GM19397 (cell line): ENCODE results near the gene AXIN1.

Experiments
- ATAC-seq: cut with Tn5 transposase; IDR thresholded peaks from one replicate; pipeline ENCODE4 v1.9.1; 2021; ENCODE audit warnings: mild to moderate bottlenecking, moderate library complexity; ENCODE audit not compliant: unreplicated experiment

The AXIN1 gene

DNA sequence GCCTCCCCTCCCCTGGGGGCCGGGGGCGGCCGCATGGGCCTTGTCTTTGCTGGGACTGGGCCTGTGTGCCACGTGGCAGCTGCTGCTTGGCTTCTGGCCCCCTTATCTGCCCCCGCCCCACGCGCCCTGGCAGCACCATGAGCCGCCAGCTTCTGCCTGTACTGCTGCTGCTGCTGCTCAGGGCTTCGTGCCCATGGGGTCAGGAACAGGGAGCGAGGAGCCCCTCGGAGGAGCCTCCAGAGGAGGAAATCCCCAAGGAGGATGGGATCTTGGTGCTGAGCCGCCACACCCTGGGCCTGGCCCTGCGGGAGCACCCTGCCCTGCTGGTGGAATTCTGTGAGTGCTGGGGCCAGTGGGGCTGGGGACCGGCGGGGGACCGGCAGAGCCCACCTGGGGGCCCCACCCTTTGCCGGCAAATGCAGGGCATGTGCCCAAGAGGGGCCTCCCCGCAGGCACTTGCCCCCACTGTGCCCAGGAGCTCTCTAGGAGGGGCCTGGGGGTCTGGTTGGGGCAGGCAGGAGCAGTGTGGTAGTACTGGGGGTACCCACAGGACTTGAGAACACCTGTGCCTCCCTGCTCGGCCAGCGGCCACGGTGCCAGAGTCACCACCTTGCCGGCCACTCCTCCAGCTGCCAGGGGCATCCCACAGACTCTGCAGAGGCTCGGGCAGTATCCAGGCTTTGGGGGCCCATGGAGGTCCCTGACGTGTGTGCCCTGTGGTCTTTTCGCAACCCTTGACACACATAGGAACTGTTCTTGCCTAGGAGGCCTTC lies 69.3 kb downstream of the AXIN1 start, which contains the start of gene PDIA2:
PDIA2 (plus strand) TSS at position 132 of the 773 bp plus-strand sequence; CDS start at position 138, 6 bp downstream.
- ATAC-seq, result no peak

DNA sequence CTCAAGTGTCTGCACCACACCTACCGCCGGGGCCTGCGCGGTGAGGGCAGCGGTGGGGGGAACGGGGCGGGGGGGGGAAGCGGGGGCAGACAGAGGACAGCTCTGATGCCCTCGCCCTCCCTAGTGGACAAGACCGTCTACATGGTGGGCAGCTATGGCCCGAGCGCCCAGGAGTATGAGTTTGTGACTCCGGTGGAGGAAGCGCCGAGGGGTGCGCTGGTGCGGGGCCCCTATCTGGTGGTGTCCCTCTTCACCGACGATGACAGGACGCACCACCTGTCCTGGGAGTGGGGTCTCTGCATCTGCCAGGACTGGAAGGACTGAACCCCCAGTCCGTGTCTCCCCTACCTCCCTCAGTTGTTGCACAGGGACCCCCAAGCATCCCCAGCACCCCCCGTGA lies 70.0 kb downstream of the AXIN1 start:
- no peak for ATAC-seq

DNA sequence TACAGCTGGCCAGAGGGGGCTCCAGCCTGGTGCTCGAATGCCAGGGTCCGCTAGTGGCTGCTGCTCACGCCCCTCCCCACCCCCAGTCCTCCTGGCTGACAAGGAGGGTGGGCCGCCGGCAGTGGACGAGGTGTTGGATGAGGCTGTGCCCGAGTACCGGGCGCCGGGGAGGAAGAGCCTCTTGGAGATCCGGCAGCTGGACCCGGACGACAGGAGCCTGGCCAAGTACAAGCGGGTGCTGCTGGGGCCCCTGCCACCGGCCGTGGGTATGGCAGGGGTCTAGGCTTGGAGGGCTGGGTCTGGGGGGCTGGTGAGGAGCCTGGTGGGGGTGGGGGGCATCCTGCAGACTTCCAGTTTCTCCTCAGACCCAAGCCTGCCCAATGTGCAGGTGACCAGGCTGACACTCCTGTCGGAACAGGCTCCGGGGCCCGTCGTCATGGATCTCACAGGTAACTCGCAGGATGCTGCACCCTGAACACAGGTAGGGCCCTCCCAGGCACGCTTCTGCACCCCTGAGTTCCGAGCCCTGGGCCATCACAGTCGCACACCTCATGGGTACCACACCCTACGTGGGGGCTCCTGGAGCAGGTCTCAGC lies 70.8 kb downstream of the AXIN1 start:
- no peak for ATAC-seq

DNA sequence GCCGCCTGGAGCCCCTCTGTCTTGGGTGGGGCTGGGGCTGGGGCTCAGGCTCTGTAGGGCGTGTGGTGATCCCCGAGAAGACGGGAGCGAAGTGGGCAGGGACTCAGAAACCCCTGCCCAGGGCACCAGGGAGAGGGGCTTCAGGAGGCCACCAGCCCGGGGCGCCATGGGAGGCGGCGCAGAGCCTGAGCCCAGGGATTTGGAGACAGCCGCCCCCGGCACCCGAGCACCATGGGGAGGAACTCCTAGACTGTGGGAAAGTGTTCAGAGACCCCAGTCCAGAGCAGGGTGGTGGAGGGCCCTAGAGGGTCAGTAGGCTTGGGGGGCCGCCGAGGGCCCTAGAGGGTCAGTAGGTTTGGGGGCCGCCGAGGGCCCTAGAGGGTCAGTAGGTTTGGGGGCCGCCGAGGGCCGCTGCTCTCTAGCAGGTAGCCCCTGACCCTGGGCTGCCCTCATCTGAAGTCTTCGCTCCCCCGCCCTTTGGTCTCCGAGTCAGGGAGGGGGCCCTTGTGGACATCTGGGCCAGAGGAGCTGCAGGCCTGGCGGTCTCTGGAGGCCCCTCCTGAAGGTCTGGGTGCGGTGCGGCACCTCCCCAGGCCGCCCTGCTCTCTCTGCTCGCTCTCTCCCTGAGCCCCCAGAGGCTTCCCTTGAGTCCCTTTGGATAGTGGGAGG lies 71.4 kb downstream of the AXIN1 start:
- ATAC-seq, result no peak

DNA sequence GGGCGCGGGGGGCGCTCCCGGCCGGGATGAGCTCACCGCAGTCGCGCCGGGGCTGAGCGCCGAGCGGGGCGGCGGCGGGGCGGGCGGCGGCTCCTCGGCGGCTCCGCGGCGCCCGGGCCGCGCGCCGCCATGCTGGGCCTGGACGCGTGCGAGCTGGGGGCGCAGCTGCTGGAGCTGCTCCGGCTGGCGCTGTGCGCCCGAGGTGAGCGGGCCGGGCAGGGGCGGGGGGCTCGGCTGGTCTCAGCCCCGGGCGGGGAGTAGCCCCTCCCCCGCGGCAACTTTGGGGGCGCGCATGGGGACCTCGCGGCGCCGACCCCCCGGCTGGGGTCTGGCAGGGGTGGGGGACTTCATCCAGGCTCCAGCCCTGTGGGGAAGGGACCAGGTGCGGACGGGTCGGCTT lies 72.0 kb downstream of the AXIN1 start, which contains the start of gene ARHGDIG:
ARHGDIG (plus strand) TSS at position 40 of the 400 bp plus-strand sequence; CDS start at position 130, 90 bp downstream.
- no peak for ATAC-seq

- ATAC-seq, result no peak
Observed at GRCh38 chr16:280005-280460, 72.5 kb downstream of the AXIN1 start.

GRCh38 chr16:279531-279930 lies 73.0 kb downstream of the AXIN1 start:
- no peak for ATAC-seq

DNA sequence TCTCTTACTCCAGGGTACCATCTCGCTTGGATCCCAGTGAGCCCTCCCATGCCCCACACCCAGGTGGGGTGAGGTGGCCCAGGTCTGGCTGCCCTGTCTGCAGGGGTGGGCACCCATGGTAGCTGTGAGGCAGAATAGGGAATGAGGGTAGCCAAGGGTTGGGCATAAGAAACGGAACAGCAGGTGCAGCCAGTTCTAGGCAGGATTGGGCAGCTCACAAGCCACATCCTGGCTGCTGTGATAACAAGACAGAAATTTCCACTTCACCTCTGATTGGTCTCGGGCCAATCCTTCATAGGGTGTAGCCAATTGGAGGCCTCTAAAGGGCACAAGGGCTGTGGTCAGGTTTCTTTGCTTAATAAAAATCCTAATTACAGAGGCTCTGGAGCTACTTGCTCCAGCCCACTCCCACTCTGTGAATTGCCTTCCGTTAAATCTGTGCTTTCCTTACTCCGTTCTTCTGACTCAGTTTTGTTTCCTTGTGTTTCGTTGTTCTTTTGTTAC lies 73.6 kb downstream of the AXIN1 start:
- ATAC-seq, result no peak

GRCh38 chr16:276426-277077 lies 76.0 kb downstream of the AXIN1 start:
- no peak for ATAC-seq

GRCh38 chr16:275786-276232 lies 76.7 kb downstream of the AXIN1 start, which contains the start of gene RGS11:
Gene RGS11 (minus strand): TSS chr16:275944. CDS start chr16:275911, 33 bp downstream.
- no peak for ATAC-seq

- ATAC-seq, result no peak
Observed at GRCh38 chr16:275041-275641, 77.4 kb downstream of the AXIN1 start.

- ATAC-seq, result no peak
Observed at GRCh38 chr16:273547-274421, 78.7 kb downstream of the AXIN1 start.

- ATAC-seq, result no peak
Observed at GRCh38 chr16:272633-273546, 79.6 kb downstream of the AXIN1 start.

- no peak for ATAC-seq
Observed at GRCh38 chr16:270381-271255, 81.9 kb downstream of the AXIN1 start.

DNA sequence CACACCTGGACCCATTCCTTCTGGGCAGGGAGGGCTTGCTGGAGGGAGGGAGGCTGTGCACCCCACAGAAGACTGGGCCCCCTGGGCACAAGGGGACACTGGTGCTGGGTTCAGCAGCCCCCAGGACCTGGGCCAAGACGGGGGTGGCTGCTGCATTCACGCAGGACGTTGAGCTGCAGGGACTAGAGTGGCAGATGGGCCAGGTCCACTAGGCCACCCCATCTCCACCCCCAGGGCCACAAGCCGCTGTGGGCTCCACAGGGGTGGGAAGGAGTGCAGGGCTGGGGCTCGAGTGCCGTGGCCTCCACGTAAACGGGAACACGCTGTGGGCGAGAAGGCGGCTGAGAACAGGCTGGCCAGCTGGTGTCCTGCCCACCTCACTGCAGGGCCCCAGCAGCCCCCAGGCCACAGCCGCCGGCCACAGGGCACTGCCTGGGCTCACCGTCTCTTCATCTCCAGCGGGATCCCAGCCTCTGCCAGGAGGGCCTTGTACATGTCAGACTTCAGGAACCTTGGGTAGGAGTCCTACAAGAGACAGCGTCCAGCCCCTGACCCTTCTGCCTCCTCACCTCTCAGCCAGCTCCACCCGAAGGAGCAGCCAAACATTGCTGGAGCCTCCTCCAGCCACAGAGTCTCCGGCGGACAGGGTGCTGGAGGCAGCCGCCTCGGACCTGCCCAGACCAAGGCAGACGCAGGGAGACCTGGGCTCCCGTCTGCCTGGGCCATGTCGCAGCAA lies 83.3 kb downstream of the AXIN1 start:
- ATAC-seq, result no peak

DNA sequence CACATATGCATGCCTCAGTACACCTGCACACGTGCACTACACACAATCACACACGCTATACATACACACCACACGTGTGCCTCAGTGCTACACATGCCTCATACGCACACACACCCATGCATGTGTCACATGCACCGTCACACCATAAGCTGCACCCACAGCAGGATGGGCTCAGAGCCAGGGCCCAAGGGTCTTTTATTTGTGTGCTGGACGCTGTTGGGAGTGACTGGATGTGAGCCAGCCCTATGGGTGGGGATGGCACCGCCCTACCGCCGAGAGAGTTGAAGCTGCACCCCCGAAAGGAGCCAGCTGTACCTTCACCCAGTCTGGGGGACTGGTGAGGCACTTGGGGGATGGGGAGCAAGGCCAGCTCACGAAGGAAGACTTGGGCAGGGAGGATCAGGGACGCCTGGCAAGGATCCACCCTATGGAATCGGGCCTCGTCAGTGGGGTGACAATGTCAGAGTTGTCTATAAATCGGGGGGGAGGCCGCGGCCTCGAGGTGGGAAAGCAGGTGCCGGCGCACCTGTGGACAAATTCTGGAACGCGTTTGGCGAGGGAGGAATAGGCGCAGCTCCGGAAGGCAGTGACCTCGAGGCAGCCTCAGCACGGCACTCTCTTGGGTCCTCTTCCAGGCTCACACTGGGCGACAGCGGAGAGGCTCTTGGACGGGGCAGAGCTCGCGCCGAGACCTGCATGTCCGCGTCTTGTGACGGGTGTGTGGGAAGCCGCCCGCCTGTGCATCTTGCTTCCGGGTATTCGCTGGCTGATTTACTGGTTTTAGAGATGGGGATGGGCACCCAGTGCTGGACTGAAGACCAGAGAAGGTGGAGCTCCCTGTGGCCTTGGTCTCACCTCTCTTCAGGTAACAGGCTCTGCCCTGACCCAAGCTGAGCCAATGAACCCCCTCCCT lies 84.1 kb downstream of the AXIN1 start:
- ATAC-seq, result no peak
